NCI-H1930 (cell line): ENCODE measurements around the gene INPP5K.

Experiments
- DNase-seq, 2 experiments: peaks; one replicate each; lab custom pipeline; 2025; lab: John Stamatoyannopoulos, UW

INPP5K gene

DNA sequence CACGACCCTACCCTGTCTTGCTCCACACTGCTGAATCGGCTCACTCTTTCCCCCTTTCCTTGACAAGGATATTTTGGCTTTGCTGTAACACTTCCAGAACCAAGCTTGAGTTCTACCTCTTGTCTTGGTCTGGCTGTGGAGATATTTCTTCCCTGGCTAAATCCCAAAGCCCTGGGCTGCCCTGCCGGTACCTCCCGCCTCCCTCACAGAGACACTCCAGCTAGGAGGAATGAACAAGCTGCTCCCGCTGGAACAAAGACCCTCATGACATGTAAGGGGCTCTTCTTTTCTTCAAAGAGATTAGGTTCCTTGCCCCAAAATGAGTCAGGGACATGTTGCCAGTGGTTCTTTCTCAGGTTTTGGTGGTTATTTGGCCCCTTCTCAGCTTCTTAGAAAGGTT is 10.8 kb downstream of the INPP5K start:
- DNase-seq, result no peak

DNA sequence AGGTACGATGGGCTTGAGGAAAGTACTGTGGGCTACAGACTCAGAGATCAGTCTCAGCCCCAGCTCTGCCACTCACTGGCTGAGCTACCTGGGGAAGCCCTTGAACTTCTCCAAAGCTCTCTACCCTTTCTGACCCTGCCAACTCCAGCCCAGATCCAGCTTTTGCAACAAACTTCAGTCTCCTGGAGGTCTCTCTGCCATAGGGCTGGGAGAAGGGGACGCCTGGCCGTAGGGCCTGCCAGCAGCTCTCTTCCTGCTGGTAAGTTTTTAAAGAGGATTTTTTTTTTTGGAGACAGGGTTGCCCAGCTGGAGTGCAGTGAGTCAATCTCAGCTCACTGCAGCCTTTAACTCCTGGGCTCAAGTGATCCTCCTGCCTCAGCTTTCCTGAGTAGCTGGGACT is 11.5 kb downstream of the INPP5K start:
- DNase-seq, result no peak

DNA sequence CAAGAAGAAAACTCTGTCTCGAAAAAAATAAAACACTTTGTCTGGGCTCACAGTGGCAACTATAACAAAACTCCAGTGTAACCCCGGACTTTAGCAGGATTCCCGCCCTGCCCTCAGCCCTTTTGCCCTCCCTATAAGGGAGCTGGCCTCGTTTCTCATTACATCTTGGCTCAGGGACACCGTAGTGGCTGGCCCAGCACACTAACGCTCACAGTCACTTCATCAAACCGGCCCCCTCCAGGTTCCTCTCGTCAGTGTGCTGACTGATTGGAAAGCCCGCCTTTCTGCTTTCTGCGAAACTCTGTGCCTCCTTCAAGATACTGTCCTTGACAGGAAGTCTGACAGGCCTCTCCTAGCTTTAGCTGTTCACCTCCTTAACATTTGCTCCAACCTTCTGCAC is 12.7 kb downstream of the INPP5K start:
- DNase-seq, result no peak

DNA sequence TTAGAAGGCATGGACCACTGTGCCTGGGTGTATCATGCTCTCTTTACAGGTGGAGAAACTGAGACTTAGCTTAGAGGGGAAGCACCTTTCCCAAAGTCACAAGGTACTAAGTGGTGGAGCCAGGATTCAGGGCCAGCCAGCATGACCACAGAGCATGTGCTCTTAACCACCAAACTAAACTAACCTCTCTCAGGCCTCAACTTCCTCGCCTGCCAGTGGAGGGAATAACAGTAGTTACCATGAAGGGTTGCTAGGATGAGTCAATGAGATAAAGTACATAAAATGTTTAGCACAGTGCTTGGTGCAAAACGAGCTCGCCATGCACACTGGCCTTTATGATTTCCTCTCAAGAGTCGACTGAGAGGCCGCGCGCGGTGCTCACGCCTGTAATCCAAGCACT is 17.5 kb downstream of the INPP5K start:
- no peak for DNase-seq

DNA sequence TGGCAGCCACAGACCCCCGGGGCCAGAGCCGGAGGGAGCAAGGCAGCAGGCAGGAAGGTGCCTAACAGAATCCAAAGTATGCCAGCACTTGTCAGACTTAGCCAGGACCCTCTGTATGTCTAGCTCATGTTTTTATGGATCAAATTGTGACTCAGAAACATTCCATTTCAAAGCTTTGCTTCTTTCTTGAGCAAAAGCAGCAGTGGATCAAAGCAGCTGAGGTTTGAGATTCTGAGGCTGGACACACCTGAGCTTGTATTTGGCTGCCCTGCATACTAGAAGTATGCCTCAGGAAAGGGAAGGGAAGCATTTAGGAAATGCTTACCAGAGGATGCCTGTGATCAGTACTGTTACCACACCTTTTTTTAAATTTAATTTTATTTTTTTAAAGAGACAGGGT is 18.2 kb downstream of the INPP5K start:
- no peak for DNase-seq

DNA sequence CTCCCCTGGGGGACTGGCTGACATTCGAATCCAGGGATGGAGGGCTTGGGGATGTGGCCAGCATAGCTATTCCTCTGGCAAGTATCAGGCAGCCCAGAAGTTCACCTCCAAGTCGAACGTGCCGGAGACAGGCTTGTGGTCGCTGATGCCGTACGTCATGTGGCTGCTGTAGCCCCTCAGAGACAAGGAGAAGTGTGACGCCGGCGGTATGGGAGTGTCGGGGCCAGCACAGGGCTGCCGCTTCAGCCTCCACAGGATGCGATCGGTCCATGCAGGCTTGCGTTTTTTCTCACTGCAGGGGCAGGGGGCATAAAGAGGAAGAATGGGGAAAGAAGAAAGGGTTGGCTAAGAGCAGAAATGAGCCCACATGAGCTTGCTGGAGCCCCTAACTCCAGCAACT is 18.6 kb downstream of the INPP5K start:
- no peak for DNase-seq

DNA sequence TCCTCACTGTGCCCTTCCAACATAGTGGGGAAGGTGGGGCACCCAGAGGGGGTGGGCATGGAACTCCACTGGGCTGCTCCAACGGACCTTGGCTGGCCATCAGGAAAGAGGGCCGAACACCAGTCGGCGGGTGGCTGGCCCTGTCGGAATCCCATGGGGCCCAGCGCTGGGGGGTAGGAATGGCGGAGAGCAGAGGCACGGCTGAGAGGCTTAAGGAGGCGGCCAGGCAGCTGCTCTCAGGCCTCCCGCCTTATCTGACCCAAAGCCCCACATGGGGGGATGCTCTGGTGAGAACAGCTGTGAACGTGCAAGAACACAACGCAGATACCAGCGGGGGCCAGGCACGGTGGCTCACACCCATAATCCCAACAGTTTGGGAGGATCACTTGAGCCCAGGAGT is 19.5 kb downstream of the INPP5K start:
- DNase-seq, result no peak

DNA sequence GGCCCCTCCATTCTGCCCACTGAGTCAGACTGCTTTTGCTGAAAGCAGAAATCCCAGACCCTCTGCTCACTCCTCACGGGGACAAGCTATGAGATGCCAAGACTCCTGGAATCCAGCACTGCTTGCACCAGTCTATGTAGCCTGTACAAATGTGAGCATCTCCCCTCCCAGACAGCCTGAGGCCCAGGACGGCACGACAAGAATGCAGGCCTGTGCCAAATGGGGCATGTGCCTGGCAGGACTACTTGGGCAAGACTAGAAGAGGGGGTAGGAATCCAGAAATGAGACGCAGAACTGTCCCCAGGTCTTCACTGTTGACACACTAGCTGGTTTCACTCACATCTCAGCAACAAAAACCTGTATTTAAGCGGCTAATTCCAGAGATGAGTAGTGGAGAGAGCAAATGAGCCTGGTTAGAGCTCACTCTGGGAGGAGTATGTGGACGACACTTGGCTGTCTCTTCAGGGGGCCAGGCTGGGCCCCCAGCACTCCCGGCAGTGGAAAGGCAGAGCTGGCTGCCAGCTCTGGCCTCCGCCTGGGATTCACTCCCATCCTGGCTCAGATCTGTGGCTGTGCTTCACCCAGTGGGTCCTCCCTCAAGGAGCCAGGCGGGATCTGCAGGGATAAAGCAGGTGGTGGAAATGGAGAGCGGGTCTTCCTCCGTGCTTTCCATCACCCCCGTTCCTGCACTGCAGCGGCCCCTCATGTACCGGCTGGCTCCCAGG is 21.0 kb downstream of the INPP5K start:
- no peak for DNase-seq

DNA sequence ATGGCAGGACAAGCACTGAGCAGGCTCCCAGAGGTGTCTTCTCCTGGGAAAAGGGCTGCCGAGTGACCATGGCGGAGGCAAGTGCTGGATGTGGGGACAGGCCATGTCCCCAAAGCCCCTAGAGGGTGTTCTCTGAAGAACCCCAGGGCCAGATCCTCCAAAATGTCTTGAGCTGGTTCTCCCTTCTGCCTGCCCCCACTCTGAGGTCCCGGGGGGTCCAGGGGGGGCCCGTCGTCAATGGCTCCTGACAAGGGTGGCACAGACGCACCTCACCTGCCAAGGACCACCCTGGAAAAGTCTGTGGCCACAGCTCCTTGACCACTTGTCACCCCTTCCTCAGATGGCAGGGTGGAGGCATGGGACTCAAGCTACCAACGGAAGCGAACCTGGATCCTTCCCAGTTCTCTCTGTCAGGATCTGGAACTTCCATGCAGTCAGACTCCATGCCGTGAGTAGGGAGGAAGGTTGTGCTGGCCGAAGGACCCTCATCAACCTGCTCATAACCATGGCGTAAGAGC is 21.6 kb downstream of the INPP5K start:
- DNase-seq, result no peak

DNA sequence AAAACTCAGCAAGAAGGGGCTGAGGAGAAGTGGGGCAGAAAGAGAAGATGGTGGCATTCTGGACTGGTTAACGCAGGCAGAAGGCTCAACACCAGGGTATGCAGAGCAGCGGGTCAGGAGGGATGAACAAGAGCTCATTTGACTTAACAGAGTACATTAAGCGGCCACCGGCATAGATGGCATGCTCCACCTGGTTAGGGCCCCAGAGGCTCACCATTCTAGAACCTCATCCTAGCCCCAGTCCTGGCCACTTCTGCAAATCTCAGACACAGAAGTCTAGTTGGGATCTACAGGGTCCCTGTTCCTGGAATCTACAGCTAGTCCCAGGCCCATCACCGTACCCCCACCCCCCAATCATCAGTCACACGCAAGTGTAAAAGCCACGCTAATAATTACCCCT is 22.2 kb downstream of the INPP5K start:
- DNase-seq, result no peak

DNA sequence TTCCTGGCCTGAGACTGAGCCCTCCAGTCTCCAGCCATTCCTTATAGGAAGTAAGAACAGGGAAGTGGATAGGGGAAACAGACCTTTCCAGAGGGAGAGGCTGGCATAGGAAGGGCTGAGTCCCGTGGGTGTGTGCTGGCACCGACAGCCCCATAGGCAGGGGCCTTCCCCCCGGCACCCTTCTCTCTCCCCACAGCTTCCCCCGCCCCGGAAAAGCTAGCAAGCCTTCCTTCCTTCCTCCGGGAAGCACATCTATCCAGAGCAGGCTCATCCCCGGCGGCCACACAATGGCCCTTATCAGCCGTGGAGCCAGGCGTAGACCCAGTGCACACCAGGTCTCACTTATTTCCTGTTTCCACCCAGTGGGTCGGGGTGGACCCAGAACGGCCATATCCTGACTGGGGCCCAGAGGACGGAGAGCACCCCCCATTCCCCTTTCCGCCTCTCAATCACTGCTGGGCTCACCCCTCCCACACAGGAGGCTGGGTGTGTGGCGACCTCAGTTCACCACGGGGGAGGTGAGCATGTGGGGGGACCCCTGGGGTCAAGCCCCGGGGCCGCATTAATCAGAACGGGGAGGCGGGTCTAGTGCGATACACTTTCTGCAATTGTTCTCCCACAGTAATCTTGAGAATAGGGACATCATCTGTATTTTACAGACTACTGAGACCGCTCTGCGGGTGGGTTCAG is 23.0 kb downstream of the INPP5K start:
- DNase-seq, result no peak

DNA sequence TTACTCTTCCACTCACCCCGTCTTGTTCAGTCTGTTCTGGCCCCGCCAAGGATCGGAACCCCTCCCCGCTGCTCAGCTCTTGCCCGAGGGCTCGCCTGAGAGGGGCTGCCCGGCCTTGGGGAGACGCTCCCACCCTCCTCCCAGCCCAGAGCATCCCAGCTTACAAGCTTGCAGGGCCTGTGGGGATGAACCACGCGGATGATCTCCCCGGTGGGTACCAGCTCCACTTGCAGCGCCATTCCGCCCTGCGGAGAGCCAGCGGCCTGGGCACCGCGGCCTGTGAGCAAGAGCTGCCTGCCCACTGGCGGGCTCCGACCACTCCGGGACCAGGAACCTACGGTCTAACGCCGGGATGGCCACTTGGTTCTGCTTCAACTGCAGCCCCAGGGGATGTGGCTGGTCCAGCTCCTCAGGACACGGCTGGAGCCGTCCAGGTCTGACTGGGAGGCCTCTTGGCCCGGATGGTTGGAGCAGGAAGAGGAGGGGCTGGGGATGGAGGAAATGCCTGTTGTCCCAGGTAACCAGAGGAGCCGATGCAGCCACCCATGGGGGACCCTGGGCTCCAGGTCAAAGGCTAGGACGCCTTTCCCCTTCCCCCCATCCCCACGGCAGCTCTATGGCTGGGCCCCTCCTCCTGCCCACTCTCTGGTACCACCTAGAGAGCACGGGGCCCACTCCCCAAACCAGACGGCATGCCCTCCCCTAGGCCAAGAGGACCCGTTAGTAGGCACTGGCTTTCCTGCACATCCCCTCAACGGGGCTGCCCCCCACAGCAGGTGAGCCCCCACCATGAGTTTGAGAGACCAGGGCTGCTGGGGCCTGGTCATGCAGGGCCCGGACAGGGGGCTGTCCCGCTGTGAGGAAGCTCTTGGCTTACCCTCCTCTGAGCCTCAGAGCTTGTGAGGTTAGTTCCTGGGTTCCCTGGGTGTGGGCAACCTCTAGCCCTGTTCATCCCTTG is 23.9 kb downstream of the INPP5K start, which contains the start of gene MYO1C:
Gene MYO1C (minus strand): TSS at position 438 of the 958 bp plus-strand sequence. CDS start 199 bp downstream, at position 239.
- no peak for DNase-seq

DNA sequence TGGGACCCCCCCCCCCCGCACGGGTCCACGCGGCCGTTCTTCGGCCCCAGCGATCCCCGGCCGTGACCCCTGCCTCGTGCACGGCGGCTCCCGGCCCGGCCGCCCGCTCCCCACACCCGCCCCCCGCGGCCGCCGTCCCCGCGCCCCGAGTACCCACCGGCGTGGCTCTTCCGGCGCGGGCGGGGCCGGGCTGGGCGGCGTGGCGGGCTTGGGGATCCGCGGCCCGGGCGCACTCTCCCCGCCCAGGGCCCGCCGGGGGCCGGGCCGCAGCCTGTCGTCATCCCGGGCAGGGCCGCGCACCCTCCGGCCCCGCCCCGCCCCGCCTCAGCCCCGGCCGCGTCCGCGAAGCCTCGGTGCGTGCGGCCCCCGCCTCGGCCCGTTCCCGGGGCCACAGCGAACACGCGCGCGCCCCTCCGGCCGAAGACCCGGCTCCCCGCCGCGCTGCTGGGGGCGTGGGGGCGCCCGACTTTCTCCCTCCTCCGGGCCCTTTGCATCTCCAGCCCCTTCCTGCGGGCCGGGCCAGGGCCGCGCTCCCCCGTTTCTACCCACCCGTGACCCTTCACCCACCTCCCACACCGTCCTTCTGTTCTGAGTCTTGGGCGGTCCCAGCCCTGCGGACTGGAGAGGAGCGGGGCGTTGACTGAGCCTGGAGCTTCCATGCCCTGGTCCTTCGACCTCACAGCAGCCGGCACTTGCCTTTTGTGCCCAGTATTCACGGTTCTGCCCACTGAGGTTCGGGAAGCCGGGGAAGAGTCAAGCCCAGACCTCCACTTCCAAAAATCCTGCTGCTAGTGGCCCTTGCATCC is 24.8 kb downstream of the INPP5K start:
- DNase-seq, result peak in 1 of 2 experiments; percentile 48

DNA sequence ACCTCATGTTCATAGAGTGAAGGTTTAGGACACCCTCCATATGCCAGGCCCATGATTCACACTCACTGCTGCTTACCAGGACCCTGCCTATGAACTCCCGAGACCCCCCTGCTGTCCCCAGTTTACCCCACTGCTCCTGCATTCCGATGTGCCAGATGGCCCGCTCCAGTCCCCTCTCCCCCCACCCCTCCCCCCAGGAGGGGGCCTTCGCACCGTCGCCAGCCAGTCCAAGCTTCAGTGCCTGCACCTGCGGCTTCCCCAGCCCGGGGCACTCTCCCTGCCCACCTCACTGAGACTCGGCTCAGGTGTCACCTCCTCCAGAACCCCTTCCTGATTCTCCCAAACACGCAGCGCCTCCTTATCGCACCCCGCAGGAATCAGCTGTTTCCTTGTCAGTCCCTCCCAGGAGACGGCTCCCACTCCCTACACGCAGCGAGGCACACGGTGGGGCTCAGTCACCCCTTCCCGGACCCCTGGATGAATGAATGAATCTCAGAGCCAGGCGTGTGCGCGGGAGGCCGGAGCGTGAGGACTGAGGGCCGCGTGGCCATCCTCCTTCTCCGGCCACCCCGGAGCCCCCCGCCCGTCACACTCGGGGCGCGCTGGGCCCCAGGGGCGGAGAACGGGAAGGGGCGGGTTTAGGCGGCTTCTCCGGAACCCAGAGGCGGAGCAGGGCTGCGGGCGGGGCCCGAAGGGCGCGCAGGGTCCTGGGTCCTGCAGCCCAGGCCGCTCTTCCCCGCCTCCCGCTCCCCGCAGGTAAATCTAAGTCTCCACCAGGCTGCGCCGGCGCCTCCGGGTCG is 25.6 kb downstream of the INPP5K start:
- DNase-seq, result peak in 1 of 2 experiments; percentile 24

DNA sequence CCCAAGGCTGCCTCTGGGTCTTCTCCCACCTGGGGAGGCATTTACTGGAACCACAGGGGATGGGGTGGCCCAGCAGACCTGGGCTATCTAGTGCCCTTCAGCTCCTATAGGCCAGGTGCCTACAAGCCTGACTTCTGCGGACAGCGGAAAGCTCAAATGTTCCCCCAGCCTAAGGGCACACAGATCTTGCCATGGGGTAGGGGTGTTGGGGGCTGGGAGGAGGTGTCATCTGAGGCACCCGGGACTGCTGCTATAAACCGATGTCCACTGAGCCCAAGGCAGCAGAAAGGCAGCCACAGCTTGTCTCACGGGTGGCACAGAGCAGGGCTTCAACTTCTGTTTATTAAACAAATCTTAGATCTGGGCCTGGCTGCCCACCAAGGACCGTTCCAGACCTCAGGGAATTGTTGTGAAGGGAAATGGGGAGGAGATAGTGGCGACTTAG is 27.6 kb downstream of the INPP5K start:
- DNase-seq, result no peak

DNA sequence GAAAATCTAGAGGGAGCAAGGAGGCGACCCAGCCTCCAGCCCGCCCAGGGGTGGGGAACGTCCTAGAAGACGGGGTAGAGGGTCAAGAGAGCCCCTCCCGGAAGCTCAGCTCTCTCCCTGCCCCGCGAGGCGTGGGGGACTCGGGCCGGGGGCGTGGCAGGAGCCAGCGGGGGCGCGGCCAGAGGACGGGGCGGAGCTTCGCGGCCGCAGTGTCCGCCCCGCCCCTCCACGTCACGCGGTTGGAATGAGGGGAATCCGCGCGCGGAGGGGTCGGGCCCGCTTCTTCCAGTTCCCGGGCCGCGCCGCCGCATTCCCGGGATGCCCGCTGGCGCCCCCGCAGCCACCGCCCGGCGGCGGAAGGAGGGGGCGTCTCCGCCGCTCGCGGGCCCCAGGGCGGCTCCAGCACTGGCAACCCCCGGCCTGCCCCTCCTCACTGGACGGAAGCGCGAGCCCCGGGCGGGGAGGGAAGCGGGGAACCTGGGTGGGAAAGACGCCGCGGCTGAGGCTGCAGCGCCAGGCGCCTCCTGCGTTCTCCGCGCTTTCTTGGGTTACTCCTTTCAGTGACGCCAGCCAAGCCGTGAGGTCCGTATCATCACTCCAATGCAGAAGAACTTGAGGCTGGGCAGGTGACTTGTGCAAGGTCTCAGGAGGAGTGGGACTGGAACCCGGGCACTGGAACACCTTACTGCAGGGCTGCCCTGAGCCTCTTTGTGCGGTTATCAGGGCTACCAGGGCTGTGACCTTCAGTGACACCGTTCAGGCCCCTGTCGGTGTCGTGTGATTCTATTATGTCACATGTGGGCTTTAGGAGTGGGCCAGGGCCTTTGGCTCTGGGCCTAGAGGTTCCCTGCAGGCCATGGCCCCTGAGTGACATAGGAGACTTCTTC is 28.2 kb downstream of the INPP5K start:
- peak in 1 of 2 experiments; percentile 59 for DNase-seq

DNA sequence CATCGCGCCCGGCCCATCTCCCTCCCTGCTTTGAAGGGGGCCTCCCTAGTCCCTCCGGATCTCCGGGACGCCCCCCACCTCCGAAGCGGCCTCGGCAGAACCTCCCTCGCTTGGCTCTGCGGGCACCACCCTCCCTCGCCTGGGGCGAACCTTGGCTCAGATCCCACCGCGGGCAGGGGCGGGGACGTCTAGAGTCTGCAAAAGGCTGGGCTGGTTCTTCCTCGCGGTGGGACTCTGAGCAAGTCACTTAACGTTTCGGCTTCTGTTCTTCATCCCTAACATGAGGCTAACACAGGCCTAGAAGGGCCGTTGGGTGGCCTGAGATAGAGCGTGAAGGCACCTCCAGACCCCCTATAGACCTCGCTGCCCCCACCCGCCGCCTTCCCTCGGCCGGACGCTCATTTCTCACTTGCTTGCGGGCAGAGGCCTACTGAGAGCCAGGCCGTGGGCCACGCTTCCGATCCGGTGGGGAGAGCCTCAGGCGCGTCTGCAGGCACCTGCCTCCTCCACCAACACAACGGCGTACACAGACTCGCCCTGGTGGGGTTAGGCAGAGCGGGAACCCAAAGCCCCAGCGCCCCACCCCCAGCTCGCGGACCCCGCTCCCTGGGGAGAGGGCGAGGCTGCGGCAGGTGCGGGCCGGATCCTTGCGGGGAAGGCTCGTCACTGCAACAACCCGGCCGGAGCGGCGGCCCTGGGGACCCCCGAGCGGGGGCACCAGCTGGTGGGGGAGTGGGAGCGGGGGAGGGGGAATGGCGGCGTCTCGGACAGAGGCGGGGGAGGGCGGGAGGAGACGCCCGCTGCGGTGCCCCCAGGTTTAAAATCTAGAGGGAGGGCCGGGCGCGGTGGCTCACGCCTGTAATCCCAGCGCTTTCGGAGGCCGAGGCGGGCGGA is 29.4 kb downstream of the INPP5K start:
- DNase-seq, result no peak
